Stimulated activated CD4-positive, alpha-beta T cell treated with anti-CD3 and anti-CD28 coated beads, TNF-alpha, amount 100 ng/mL, for 48 hours (primary cell): ENCODE data around the gene KRT83.
"Not testable (repeated sequence)": the region's sequence is repeated elsewhere in the genome, so short reads cannot be mapped to it uniquely, and the experiment has no call there.

ENCODE experiments used
- DNase-seq, 3 donors: peaks; one replicate each; pipeline ENCODE4 v3.0.0-alpha.2; 2020; ENCODE audit warnings: low read depth in 3 of 3

KRT83 gene

DNA sequence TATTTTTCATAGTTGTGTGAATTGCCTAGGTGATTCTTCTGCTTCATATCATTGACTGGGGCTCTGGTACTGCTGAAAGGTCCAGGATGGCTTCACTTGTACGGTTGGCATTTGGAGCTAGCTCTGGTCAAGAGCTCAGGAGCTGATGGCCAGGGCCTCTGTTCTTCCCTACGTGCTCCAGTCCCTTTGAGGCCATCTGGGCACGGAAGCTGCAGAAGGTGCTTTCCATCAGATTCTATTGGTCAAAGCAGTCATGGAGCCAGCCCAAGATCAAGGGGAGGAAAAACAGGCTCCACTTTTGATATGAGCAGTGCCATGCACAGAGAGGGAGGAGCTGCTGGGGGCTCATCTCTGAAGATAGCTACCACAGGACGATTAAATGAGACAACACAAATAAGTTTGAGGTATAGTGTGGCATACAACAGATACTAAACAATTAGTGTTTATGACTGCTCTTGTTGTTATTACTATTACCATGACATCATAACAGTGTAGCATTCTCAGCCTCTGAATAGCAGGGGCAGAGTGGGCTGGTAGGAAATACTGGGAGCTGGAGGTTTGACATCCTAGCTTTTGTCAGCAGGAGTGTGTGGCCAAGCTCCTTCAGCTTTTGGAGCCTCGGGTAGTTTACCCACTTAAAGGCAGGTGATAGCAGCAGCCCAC lies 10.4 kb downstream of the KRT83 start:
- no peak for DNase-seq

DNA sequence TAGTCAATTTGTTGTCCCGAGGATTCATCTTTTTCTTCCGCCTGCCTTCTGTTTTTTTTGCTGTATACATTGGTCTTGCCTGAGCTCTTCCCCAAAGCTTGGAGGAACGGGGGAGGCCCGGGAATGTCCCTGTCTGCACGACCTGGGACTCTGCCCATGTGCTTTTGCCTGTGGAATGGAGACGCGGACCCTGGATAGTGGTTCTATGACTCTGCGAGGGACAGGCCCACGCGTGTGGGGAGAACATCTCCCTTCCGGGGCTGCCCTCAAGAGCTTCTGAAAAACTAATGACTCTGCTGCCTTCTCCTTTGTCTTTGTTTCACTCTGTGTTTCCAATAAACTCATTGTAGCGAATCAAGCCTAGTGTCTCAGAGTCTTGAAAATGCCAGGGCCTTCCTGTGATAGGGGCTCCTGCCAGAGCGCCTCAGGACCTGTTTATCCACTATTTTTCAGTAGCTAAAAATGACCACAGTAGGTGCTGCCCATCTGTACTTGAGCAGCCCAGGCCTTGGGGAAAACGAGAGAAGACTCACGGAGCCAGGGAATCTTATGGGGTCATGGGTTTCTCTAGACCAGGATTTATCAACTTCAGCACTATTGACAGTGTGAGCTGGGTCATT lies 12.3 kb downstream of the KRT83 start:
- DNase-seq, result no peak

DNA sequence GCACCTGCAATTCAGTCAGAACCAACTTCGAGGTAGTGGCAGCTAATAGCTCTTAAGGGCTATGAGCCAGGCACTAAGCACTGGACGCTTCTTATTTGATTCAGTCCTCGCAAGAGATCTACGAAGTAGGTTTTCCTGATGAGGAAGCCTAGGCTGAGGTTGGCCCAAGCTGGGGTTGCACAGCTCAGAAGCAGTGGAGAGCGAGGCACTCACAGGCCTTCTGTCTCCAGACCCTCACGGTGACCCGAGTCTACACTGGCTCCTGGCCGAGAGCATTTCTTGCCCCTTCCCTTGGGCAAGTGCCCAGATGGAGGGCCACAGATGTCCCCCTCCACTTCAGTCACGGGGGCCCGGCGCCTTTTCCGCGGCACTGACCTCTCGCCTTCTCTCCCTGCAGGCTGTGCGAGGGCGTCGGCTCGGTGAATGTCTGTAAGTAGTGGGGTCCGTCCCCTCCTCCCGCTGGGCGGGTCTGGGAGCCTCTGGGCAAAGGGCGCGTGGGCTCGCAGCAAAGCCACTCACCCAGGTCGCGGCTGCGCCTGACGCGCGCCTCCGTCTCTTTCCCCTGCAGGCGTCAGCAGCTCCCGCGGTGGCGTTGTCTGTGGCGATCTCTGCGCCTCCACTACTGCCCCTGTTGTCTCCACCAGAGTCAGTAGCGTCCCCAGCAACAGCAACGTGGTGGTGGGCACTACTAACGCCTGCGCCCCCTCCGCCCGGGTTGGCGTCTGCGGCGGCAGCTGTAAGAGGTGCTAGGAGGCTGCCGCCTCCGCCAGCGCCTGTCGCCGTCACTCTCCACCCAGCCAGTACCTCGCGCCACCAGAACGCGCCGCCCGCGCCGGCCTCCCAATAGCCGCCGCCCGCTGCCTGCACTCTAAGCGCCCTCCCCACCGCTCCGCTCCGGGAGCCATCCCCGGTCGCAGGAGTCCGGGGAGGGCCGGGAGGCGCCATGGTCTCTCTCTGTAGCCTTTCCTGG lies 13.1 kb downstream of the KRT83 start:
- peak in 2 of 3 donors; percentile 14 to 31 for DNase-seq

GRCh38 chr12:52306731-52307130 lies 14.5 kb downstream of the KRT83 start:
- no peak for DNase-seq

- no peak for DNase-seq
Measured at GRCh38 chr12:52305921-52306705, 15.1 kb downstream of the KRT83 start.

DNA sequence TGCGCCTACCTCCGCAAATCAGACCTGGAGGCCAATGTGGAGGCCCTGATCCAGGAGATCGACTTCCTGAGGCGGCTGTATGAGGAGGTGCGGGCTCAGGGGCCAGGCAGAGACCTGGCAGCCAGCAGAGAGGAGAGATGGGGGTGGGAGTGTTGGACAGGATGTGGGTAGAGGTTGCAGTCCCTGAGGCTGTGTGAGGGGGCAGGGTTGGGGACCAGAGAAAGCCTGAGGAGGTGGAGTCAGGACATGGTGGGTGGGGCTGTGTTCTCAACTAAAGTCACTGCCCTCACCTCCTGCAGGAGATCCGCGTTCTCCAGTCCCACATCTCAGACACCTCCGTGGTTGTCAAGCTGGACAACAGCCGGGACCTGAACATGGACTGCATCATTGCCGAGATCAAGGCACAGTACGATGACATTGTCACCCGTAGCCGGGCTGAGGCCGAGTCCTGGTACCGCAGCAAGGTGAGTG lies 16.2 kb downstream of the KRT83 start:
- not testable (repeated sequence) for DNase-seq

- not testable (repeated sequence) for DNase-seq
Measured at GRCh38 chr12:52302242-52302914, 18.8 kb downstream of the KRT83 start.

DNA sequence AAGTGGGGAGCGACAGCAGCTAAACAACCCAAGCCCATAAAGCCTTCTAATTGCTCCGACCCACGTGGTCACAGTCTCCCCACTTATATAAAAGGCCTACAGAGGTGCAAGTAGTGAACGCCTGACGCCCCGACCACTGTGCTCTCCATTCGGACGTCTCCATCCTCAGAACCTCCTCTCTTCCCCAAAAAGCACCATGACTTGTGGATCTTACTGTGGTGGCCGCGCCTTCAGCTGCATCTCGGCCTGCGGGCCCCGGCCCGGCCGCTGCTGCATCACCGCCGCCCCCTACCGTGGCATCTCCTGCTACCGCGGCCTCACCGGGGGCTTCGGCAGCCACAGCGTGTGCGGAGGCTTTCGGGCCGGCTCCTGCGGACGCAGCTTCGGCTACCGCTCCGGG lies 19.5 kb downstream of the KRT83 start:
- not testable (repeated sequence) for DNase-seq

- DNase-seq, result no peak
Measured at GRCh38 chr12:52300796-52301691, 20.2 kb downstream of the KRT83 start.

DNA sequence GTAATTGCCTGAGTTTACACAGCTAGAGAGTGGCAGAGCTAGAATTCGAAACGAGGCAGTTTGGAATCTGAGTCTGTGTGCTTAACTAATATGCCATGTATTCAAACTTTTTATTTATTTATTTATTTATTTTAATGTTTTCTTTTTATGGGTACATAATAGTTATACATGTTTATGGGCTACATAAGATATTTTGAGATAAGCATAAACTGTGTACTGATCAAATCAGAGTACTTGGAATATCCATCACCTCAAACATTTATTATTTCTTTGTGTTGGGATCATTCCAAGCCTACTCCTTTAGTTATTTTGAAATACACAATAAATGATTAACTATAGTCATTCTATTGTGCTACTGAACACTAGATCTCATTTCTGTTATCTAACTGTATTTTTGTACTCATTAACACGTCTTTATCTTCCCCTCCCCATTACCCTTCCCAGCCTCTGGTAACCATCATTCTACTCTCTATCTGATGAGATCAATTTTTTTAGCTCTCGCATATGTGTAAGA lies 22.5 kb downstream of the KRT83 start:
- DNase-seq, result no peak

GRCh38 chr12:52296572-52297215 lies 24.5 kb downstream of the KRT83 start:
- DNase-seq, result no peak

GRCh38 chr12:52295663-52296062 lies 25.5 kb downstream of the KRT83 start:
- DNase-seq, result no peak

DNA sequence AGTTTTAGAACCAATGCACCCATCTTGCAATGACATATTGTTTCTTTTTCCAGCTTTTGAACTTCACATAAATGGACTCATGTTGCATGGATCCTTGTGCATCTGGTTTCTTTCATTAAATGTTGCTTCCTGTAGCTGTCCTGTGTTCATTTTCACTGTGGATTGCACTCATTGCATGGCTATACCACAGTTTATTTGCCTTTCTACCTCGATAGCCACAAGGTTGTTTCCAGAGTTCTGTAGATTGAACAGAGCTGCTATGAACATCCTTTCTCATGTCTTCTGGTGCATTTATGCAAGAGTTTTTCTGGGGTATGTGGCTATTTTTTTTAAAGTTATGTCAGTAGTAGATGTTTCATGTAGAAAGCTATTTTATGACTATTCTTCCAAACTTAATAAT lies 26.4 kb downstream of the KRT83 start:
- no peak for DNase-seq

GRCh38 chr12:52293926-52294325 lies 27.3 kb downstream of the KRT83 start:
- DNase-seq, result no peak

DNA sequence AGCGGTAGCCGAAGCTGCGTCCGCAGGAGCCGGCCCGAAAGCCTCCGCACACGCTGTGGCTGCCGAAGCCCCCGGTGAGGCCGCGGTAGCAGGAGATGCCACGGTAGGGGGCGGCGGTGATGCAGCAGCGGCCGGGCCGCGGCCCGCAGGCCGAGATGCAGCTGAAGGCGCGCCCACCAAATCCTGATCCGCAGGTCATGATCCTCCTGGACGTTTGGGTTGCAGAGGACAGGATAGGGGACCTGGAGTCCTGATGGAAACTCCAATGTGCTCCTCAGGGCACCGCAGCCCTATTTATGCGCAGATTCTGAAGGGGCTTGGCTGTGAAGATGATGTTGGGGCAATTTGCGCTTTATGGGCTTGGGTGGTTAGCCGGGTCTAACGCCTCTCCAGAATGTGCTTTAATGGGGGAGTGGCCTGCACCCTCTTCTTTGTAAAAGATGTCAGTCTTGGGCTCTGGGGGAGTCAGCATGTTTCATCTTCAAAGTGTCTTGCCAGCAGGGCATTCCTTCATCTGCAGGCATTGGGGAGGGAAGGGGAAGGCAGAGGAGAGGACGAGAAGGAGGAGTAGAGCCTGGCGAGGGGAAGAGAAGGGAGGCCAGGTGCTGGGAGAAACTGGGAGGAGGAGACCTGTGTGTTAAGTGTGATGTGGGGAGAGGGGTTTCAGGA lies 29.8 kb downstream of the KRT83 start, which contains the start of gene KRT81:
Gene KRT81 (minus strand): TSS at position 268 of the 669 bp plus-strand sequence. CDS start 69 bp downstream, at position 199.
- no peak for DNase-seq

DNA sequence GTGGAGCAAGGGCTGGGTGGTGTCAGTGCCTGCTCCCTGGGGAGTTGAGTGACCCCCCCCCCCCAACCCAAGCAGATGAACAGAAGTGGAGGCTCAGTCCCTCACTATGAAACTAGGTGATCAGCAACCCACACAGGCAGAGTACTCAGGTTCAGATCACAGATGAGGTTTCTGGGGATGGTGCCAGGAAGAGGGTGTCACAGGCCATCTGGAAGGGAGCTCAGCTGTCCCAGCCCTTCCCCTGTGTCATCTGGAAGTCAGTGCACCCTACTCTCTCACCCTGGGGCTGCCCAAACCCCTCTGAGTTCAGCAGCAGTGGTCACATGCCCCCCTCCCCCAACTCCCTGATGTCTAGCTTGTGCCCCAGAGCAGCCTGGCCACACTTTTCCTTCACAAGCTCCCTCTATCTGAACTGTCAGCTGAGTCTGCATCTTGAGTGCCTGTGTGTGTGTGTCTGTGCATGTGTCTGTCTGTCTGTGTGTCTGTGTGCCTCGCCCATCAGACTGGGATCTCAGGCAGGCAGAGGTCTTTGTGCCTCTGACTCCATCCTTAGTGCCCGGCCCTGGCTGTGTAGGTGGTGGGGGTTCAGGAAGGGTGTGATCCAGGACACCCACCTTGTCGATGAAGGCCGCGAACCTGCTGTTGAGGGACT lies 30.6 kb downstream of the KRT83 start:
- DNase-seq, result not testable (repeated sequence)

- not testable (repeated sequence) for DNase-seq
Measured at GRCh38 chr12:52287816-52288805, 33.1 kb downstream of the KRT83 start.
